HG02798 (cell line): Measurements from ENCODE around the gene PRLH.
"Not testable (repeated sequence)": the region's sequence is repeated elsewhere in the genome, so short reads cannot be mapped to it uniquely, and the experiment has no call there.

Source experiments
- ATAC-seq: cut with Tn5 transposase; IDR thresholded peaks from one replicate; pipeline ENCODE4 v1.9.1; 2021; ENCODE audit warnings: mild to moderate bottlenecking; ENCODE audit not compliant: unreplicated experiment, poor library complexity

PRLH gene

DNA sequence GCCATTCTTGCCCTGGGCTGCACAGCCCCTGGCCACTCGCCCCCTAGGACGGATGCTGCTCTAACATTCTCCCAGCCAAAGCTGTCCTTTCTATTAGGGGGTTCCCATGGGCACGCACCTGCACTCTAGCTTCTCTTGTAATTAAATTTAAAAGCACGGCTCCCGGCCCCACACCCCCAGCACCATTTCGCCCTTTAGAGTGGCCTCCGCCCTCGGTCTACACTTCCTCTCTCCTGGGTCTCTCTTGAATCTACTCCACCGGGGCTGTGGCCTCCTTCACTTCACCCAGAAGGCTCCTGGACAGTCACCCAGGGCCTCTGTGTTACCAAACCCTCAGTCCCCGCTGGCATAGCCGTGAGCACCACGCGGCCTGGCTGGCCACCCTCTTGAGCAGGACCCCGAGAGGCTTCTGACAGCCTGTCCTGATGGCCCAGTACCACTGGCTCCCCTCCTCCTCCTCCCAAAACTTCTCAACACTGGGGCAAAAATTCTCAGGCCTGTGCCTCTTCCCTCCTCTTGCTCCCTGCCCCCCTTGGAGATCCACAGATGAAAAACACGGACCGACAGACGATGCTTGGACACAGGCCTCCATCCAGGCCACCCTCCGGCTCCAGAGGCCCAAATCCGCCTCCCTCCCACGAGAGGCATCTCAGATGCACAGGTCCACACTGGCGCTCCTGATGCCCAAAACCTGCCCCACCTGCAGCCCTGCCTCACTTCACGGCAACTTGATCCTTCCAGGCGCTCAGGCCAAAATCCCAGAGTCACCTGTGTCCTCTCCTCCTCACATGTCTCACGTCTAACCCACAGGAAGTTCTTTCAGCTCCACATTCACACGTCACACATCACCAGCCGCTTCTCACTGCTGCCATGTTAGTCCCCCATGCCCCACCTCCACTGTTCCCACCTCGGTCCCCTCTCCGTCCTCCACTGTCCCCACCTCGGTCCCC lies 31.1 kb downstream of the PRLH start:
- ATAC-seq, result no peak

DNA sequence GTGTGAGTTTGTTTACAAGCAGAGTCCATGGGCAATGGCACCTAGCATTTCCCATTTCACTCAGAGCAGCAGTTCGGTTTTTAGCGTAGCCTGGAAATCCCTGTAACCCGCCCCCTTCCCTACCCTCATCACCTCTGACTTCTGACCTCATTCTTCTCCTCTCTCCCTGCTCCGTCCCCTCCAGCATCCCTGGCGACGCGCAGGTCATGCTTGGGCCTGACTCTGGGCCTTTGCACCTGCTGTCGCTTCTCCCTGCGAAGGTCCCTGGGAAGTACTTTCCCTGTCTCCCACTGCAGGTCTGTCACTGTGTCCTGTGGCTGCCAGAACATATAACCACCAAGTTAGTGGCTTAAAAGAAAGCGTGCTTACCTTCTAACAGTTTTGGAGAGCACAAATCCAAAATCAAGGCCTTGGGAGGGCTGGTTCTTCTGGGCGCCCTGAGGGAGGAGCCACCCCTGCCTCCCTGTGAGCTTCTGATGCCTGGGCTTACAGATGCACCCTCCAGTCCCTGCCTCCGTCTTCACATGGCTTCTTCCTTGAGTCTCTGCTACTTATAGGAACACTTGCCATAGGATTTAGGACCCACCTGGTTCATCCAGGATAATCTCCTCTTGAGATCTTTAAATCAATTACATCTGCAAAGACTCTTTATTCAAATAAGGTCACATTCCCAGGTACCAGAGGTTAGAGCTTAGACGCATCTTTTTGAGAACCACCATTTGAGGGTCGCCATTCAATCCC lies 32.3 kb downstream of the PRLH start:
- no peak for ATAC-seq

DNA sequence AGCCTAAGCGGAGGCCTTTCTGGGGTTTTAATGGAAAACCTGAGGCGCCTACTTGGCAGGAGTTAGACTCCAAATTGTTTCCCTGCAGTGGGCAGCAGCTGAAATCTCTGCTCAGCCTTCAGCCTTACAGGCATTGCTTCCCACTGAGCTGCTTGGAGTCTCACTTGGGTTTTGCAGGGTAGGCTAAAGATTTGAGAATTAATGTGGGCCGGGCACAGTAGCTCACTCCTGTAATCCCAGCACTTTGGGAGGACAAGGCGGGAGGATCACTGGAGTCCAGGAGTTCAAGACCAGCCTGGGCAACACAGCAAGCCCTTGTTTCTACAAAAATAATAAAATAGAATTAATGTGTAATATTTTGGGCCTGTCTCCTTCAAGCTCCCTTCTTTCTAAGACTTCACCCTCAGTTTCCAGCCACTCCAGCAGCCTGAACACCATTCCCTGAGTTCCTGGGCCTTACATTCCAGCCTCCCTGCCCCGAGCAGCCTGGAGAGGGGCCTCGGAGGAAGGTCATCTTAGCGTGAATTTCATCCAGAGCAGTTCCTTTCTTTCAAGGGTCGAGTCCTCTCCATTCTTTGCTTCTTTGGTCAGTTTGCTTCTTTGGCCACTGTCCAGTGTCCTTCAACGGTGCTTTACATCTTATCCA lies 33.2 kb downstream of the PRLH start:
- ATAC-seq, result no peak

DNA sequence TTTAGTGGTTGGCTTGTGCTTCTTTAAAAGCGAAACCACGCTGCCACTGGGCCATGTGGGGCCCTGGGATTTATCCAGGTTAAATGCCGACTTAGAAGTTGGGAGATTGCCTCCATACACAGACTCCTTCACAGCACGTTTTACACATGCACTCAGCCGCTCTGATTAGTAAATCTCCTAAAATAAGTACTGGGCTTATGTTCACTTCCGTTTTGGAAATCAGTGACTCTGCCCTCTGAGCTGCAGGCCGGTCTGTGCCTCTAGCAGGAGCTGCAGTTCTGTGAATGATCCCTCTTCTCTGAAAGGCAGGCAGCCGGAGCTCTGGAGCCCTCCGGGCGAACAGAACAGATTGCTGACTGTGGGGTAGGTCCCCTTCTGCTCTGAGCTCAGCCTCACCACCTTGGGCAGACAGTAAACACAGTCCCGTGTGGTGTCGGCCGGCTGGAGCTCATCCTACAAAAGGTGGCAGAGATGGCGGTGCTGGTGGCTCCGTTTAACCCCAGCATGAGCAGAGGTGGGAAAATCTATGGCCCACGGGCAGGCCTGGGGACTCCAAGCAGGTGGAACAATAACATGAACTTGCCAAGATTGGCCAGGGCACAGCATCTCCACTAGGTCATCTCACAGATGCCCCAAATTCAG lies 34.0 kb downstream of the PRLH start:
- no peak for ATAC-seq

DNA sequence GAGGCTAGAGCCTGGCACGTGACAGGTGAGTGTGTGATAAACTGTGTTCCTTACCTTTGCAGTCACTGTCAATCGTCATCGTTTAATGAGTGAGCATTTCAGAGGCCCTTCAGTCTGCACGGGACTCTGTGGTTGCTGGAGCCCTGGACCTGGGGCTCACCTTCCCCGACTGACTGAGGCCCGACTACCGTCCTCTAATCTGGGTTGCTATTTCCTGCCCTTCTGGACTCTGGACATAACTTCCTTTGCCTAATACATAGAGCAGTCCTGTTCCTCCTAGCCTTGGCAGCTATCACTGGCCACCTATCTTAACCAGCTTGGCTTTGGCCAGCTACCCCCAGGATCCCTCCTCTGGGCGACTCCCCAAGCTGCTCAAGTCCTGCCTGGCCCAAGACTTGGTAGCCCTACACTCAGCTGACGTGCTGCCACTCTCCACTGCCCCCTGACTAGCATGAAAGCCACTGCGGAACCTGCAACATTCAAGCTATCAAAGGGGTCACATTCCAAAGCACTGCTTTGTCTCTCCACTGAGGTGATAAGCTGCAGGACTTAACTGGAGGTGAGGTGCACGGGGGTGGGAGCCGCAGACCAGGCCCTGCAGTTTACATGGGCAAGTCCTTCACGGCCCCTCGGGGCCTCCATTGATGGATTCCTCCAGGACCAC lies 35.2 kb downstream of the PRLH start:
- ATAC-seq, result no peak

DNA sequence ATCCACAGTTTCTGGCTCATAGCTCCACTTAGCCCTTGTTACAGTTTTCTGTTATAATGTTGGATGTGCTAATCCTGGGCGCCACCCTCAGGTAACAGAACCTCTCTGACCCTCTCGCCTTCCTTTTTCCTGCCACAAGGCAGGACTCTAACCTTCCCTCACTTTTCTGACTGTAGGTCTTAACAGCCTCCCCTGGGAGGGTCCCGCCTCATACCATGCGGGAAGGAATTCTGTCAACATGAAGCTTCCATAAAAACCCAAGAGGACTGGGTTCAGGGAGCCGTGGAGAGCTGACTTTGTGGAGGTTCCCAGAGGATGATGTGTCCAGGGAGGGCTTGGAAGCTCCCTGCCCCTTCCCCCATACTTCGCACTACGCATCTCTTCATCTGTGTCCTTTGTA lies 36.0 kb downstream of the PRLH start:
- ATAC-seq, result no peak

DNA sequence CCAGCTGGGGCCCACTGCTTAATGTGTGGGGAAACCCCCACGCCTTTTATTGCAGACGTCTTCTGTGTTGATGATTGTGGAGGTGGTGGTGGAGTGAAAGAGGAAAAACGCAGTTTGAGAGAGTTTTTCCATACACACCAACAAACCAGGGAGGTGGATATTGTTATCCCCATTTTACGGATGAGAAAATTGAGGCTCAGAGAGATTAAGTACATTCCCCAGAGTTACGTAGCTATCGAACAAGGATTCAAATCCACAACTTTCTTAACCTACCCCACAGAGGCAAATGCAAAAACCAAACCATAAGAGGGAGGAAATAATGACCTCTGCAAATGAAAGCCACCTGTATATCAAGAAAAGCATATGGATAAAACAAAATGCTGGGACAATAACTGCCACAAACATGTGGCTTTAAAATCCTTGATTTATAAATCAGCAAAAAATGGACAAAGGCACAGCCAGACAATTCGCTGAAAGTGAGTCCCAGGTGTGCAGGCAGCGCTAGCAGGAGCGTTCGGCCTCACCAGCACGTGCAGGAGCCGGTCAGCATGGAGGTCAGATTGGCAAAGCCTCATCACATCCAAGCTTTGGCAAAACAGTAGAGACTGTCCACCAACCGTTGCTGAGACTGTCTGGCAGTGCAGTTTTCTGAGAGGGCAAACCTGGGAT lies 36.8 kb downstream of the PRLH start:
- ATAC-seq, result no peak

DNA sequence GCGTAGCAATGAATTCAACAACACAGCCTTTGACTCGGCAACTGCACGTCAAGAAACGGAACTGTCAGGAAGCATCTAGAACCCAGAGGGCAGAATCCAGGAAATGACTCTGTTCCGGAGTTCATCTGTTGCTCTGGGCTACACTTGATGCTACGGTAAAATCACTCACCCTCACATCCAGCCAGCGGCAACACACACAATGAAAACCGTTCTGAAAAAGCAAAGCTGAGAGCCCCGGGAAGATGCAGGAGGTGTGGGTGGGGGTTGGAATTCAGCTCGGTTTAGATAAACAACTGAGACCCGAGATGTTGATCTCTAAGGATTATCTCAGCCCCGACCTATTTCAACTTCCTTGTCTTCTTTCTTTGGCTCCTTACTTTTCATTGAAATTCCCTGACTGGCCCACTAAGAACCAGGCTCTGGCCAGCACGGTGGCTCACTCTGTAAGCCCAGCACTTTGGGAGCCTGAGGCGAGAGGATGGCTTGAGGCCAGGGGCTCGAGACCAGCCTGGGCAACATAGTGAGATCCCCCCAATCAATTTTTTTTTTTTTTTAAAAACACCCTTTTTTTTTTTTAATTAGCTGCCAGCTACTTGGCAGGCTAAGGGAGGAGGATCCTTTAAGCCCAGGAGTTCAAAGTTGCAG lies 37.5 kb downstream of the PRLH start:
- ATAC-seq, result no peak

DNA sequence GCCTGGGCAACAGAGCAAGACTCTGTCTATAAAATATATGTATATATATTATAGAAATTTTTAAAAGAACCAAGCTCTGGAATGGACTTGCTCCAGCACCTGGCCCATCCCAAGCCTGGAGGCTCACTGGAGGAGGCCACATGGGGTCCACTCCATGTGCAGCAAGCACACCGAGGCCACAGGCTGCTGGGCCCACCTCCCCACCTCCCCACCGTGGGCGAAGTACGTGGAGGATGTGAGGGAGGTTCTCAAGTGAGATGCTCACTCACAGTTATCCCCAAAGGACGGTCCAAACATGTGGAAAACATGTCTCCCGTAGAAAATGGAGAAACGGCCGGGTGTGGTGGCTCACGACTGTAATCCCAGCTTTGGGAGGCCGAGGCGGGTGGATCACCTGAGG lies 38.0 kb downstream of the PRLH start:
- no peak for ATAC-seq

DNA sequence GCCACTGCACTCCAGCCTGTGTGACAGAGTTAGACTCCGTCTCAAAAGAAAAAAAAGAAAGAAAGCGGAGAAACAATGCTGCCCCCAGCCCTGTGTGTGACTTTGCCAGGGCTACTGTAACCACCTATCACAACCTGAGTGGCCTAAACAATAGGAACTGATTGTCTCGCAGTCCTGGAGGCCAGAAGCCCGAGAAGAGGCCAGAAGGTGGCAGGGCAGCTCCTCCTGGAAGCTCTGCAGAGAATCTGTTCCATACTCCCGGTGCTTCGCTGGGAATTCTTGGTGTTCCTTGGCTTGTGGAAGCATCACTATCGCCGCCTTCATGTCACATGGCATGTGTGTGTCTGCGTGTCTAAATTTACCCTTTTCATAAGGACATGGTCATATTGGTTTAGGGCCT lies 38.6 kb downstream of the PRLH start:
- no peak for ATAC-seq

DNA sequence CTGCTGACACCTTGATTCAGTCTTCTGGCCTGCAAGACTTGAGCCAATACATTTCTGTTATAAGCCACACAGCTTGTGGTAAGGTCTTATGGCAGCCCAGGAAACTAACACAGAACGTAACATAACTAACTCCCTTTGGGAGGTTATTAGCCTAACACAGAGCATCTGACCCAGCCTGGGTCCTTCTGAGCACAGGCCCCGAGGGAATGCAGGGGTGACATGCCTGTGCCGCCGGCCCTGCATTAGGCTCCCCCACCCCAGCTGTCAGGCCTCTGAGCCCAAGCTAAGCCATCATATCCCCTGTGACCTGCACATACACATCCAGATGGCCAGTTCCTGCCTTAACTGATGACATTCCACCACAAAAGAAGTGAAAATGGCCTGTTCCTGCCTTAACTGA lies 40.1 kb downstream of the PRLH start:
- not testable (repeated sequence) for ATAC-seq

DNA sequence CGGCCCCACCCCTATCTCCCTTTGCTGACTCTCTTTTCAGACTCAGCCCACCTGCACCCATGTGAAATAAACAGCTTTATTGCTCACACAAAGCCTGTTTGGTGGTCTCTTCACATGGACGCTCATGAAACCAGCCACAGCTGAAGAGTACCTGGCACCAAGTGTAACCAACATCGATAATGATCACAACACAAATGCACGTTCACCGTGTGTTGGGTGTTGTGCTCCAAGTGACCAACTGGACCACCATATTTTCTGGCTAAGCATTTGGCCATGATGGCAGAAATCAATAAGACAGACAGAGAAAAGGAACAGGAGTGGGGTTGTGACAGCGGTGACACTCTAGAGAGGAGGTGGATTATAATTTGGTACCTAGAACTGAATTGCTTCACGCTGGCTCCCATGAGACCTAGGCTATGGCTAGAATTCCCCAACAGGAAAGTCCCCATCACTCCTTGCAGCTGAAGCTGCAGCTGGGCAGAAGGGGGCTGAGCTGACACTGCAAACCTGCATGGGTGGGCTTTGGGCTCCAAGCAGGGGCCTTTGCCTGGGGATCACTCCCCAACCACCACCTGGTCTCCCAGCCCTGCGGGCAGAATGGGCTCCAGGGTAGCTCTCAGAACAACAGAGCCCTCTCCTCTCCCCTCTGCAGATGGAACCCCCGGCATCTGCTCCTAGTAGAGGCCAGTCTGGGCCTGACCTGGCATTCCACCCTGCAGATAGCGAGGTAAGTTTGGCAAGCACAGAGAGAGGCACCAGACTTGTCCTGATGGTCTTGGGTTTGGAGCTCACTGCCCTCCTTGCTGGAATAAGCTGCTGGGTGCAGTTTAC lies 46.4 kb downstream of the PRLH start:
- no peak for ATAC-seq

DNA sequence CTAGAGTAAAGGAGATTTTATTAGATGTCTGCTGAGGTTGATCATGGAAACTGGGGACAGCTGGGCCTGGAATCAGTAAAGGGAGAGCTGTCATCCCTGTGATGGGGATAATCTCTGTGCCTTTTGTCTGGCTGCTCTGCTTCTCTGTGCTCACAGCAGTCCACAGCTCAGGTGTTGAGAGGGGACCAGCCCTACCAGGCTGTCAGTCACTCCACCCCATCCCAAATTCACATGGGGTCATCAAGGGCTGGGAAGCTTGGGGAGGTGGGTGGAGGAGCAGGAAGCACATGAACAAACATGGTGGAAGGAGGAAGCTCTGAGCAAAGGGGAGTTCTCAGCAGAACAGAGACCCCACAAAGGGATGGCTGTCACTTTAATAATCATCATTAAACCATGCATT lies 47.3 kb downstream of the PRLH start:
- no peak for ATAC-seq

DNA sequence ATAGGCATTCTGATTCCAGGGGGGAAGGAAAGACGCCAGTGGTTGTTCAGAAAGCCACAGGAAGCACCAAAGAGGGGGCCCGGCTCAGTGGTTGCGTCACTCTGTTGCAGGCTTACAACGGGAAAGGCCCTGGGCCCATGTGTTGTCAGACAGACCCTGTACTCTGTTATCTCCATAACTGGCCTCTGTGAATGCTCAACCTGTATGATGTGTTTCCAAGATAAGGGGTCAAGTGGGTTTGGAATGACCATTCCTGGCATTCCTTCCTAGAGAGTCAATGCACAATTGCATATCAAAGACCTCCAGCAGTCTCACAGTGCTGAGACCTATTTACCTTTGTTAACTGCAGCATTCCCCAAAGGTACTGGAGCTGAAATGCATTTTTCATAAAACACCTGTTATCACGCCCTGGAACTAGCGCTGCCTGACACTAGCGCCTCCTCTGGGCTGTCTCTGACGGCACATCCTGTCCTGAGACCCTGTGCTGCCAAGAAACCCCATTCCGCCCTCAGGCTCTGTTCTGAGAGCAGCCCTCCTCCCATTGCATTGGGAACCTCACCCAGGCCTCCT lies 47.9 kb downstream of the PRLH start:
- ATAC-seq, result no peak

DNA sequence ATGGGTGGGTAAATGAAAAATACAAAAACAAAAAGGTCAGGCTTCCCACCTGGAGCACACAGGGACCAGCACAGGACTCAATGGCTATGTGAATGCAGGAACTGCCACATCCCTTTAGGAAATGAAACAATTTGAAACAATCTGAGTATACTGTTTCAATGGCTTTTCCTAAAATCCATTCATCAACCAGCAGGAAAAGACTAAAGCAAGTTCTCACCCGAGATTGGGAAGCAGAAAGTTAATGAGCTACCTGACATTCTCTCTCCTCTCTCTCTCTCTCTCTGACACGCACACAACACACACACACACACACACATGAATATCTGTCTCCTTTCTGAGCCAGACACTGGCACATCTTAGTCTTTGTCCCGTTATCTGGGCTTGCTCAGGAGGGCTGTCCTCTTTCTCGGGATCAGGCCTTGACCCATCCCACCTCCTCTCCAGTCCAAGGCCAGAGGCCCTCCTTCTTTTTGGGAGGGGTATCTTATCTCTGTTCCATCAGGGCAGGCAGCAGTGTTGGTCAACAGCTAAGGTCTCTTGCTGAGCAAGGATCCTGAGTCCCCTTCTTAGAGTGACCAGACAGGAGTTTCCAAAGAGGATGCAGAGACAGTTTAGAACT lies 49.4 kb downstream of the PRLH start:
- ATAC-seq, result no peak

DNA sequence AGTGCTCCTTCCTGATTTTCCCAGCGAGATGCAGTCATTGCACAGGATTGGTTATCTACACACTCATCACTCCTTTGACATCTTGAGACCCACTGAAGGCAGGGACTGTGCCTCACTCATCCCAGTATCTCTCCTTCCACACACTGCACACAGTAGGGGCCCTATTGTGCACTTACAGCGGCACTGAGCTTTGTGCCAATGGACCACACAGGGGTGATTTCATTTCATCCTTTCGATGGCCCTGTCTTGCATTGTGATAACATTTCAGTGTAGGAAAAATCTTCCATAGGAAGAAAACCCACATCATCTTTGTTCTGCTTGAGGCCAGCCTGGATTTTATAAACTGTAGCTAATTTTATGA lies 50.0 kb downstream of the PRLH start:
- ATAC-seq, result no peak
